UCSD-AML1 (cell line): ENCODE measurements around the gene NPAS4.

Source experiments
- DNase-seq: peaks from one replicate; lab custom pipeline; 2025; ENCODE audit not compliant: unreplicated experiment; lab: John Stamatoyannopoulos, UW

Gene NPAS4

DNA sequence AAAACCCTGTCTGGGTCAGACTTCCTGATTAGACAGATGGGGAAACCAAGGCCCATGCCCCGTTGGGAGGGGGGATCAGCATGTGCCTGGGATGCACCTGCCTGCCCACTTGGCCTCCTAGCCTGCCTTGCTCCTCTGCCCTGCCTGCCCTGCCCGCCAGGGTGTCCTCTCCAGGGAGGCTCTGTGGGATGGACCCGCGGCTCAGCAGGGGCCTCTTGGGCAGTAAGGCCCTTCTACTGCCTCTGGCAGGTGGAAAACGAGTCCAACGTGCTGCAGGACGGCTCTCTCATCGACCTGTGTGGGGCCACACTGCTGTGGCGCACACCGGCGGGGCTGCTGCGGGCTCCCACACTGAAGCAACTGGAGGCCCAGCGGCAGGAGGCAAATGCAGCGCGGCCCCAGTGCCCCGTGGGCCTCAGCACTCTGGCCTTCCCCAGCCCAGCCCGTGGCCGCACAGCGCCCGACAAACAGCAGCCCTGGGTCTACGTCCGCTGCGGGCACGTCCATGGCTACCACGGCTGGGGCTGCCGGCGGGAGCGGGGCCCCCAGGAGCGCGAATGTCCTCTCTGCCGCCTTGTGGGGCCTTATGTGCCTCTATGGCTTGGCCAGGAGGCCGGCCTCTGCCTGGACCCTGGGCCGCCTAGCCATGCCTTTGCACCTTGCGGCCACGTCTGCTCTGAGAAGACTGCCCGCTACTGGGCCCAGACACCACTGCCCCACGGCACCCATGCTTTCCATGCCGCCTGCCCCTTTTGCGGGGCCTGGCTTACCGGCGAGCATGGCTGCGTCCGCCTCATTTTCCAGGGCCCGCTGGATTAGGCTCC lies 54.7 kb downstream of the NPAS4 start:
- DNase-seq = no peak
